ENCODE data around the gene CYP4V2.

The CYP4V2 gene

GRCh38 chr4:186200516-186200915, 9.1 kb downstream of the CYP4V2 start:
- DNase-seq (ENCODE audit: low read depth), result no peak
- H3K4me3 ChIP-seq (ENCODE audit: low read length), result no peak overlapping the region
- no peak for TF ChIP-seq CTCF (IDR thresholded peaks at IDR 0.05; ENCODE audit: insufficient read depth, low read depth, low read length, missing control alignments)

- TF ChIP-seq CTCF (IDR thresholded peaks at IDR 0.05; ENCODE audit: insufficient read depth, low read depth, low read length, missing control alignments), result no peak
- no peak for DNase-seq (ENCODE audit: low read depth)
Observed at GRCh38 chr4:186201010-186201409, 9.6 kb downstream of the CYP4V2 start.

DNA sequence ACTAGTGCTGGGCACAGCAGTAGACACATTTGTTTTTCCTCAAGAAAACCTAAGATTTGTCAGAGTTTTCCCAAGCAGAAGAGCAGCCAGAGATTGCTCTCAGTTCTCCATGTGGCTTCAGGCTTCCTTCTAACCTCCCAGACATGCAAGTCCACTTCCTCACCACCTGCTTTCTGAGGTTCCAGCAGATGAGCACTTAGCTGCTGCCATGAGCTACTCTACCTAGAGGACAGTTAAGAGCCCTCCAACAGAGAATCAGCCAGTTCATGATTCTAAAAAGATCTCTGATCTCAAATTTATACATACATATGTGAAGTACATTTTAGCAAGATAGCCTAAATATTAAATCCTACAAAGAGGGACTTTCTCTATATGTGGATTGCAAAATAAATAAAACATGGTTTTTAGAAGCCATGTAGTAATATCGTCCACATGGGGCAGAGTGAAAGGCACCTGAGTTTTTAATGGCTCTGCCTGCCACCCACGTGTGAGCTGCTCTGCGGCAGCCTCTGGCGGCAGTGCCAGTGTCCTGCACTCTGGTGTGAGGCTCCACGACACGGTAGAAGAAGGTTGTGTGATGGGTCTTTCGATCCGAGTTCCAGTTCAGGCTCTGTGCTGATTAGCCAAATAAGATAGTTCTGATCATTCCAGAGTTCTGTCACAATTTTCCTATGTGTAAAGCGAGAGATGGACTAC, 10.3 kb downstream of the CYP4V2 start:
- peak; percentile 65 for DNase-seq (ENCODE audit: low read depth)
- no peak overlapping the region for H3K4me3 ChIP-seq (ENCODE audit: low read length)
- peak; percentile 85 for TF ChIP-seq CTCF (IDR thresholded peaks at IDR 0.05; ENCODE audit: insufficient read depth, low read depth, low read length, missing control alignments)

More at GRCh38 chr4:186201010-186201409, 9.6 kb downstream of the CYP4V2 start:
- no peak overlapping the region for H3K4me3 ChIP-seq (ENCODE audit: low read length)

DNA sequence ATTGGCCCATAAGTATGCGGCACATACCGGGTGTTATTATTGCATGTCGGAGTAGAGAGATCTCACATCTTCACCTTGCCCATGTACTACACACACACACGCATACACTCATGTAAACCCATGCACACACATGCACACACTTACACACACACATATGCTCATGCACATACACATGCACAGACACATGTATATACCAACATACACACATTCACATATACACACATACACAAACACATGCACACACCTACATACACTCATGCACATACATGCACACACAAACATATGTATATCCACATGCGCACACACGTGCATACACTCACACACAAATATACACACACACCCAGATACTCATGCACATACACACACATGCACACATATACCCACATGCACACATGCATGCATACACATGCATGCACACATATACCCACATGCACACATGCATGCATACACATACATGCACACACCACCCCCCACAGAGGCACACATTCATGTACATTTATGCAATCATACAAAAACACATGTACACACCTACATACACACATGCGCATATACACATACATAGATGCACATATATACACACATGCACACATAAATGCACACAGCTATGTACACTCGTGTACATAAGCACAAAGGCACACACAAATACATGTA, 11.2 kb downstream of the CYP4V2 start:
- no peak for DNase-seq (ENCODE audit: low read depth)
- TF ChIP-seq CTCF (IDR thresholded peaks at IDR 0.05; ENCODE audit: insufficient read depth, low read depth, low read length, missing control alignments), result no peak
- no peak overlapping the region for H3K4me3 ChIP-seq (ENCODE audit: low read length)

- no peak overlapping the region for H3K4me3 ChIP-seq (ENCODE audit: low read length)
- no peak for TF ChIP-seq CTCF (IDR thresholded peaks at IDR 0.05; ENCODE audit: insufficient read depth, low read depth, low read length, missing control alignments)
- peak; percentile 1 for DNase-seq (ENCODE audit: low read depth)
Observed at GRCh38 chr4:186203406-186203805, 12.0 kb downstream of the CYP4V2 start.

DNA sequence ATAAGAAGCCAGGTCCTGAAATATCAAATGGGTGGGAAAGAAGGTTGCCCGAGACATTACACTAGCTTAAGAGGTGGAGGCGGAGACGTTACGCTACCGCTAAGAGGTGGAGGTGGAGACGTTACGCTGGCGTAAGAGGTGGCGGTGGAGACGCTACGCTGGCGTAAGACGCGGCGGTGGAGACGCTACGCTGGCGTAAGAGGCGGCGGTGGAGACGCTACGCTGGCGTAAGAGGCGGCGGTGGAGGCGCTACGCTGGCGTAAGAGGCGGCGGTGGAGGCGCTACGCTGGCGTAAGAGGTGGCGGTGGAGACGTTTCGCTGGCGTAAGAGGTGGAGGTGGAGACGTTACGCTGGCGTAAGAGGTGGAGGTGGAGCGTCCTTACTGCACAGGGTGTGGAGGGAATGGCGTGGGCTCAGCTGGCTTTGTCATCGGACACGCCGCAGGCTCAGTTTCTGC, 12.8 kb downstream of the CYP4V2 start:
- TF ChIP-seq CTCF (IDR thresholded peaks at IDR 0.05; ENCODE audit: insufficient read depth, low read depth, low read length, missing control alignments), result no peak
- peak overlapping the region; percentile 49 for H3K4me3 ChIP-seq (ENCODE audit: low read length)
- DNase-seq (ENCODE audit: low read depth), result peak; percentile 71
